Gastrocnemius medialis (tissue), 4 donors: Measurements from ENCODE around the gene CLDN6.
A peak's percentile ranks its signal among the peaks of the same experiment; 100 is the strongest.

ENCODE experiments used
- POLR2A ChIP-seq, 2 donors: fragments of 450-650 bp; IDR thresholded peaks; one replicate each; pipeline ENCODE4 v1.6.1; 2017; ENCODE audit warnings: antibody characterized with exemption in 2 of 2, mild to moderate bottlenecking in 2 of 2, moderate library complexity in 2 of 2
- TF ChIP-seq, protein P1 (sequence below), 5 experiments: fragments of 450-650 bp in 3 of 5; fragments of 200-600 bp in 2 of 5; sonication (generic) in 2 of 5; IDR thresholded peaks in 4 of 5; conservative IDR thresholded peaks in 1 of 5; 1 replicate in 4 of 5; 2 replicates in 1 of 5; pipeline ENCODE4 v1.5.1; 2016 to 2019; ENCODE audit warnings: antibody characterized with exemption in 5 of 5, mild to moderate bottlenecking in 3 of 5, moderate library complexity in 3 of 5

DNA sequence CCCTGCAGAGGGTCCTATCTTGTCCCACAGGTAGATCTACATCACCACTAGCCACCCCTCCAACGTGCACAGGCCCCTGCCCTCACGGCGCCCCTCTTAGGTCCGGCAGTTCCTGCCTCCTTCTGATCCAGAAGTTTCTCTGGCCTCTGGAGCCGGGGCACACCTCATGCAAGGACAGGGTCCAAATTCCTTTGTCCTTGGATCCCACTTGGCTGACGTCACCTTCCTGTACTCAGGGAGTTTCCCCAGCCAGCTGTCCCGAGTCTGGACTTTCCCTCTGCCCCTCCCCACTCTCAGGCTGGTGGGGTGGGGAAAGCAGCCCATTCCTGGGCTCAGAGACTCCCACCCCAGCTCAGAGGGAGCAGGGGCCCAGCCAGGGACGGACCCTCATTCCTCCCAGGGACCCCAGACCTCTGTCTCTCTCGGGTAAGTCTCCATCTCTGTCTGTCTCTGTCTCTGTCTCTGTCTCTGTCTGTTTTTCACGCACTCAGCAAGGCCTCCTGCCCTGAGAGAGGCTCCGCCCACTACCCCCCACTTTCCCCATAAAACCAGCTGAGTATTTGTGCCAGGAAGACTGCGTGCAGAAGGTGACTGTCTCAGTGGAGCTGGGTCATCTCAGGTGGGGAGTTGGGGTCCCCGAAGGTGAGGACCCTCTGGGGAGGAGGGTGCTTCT, 47.2 kb upstream of the CLDN6 start, which contains the start of gene IL32:
- TF ChIP-seq, protein P1, sequence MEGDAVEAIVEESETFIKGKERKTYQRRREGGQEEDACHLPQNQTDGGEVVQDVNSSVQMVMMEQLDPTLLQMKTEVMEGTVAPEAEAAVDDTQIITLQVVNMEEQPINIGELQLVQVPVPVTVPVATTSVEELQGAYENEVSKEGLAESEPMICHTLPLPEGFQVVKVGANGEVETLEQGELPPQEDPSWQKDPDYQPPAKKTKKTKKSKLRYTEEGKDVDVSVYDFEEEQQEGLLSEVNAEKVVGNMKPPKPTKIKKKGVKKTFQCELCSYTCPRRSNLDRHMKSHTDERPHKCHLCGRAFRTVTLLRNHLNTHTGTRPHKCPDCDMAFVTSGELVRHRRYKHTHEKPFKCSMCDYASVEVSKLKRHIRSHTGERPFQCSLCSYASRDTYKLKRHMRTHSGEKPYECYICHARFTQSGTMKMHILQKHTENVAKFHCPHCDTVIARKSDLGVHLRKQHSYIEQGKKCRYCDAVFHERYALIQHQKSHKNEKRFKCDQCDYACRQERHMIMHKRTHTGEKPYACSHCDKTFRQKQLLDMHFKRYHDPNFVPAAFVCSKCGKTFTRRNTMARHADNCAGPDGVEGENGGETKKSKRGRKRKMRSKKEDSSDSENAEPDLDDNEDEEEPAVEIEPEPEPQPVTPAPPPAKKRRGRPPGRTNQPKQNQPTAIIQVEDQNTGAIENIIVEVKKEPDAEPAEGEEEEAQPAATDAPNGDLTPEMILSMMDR (IDR thresholded peaks at IDR 0.05 in 4 of 5, conservative IDR thresholded peaks at IDR 0.05 in 1 of 5) = no peak
- TF ChIP-seq POLR2A (IDR thresholded peaks at IDR 0.05) = peak; percentile 23 to 58
